HEK293T (cell line): ENCODE data around the gene TOE1.

Experiments used
- ARNT ChIP-seq: fragments of 450-650 bp; IDR thresholded peaks from 2 replicates; pipeline ENCODE4 v1.6.1; 2017; ENCODE audit warnings: mild to moderate bottlenecking
- BHLHE40 ChIP-seq: fragments of 450-650 bp; IDR thresholded peaks from 2 replicates; pipeline ENCODE4 v1.6.1; 2016; ENCODE audit warnings: mild to moderate bottlenecking, moderate library complexity, borderline replicate concordance
- ELF4 ChIP-seq: fragments of 450-650 bp; IDR thresholded peaks from 2 replicates; pipeline ENCODE4 v1.6.1; 2017; ENCODE audit warnings: antibody characterized with exemption
- FOXK2 ChIP-seq: fragments of 450-650 bp; IDR thresholded peaks from 2 replicates; pipeline ENCODE4 v1.6.1; 2016; ENCODE audit warnings: mild to moderate bottlenecking
- SUZ12 ChIP-seq: fragments of 450-650 bp; IDR thresholded peaks from 2 replicates; pipeline ENCODE4 v1.6.1; 2016; ENCODE audit warnings: mild to moderate bottlenecking
- TARDBP ChIP-seq: fragments of 450-650 bp; IDR thresholded peaks from 2 replicates; pipeline ENCODE4 v1.6.1; 2016
- ZNF384 ChIP-seq: fragments of 450-650 bp; IDR thresholded peaks from 2 replicates; pipeline ENCODE4 v1.6.1; 2016

GRCh38 chr1:45327644-45328515, 12.1 kb upstream of the TOE1 start:
- TF ChIP-seq ZNF384 (no peak), ELF4 (no peak), SUZ12 (no peak), BHLHE40 (no peak), ARNT (no peak), TARDBP (no peak), FOXK2 (no peak)
